Loucy (cell line): ENCODE data around the gene WNT3.

Experiments
- CTCF ChIP-seq: fragments of 200-600 bp; sonication (generic); conservative IDR thresholded peaks from 2 replicates; pipeline ENCODE4 v1.5.1; 2014; ENCODE audit warnings: mild to moderate bottlenecking, antibody characterized with exemption, low read length
- EZH2phosphoT487 ChIP-seq: fragments of 200-600 bp; IDR thresholded peaks from 2 replicates; pipeline ENCODE4 v1.6.1; 2018; ENCODE audit warnings: antibody characterized with exemption, mild to moderate bottlenecking, moderate library complexity, borderline replicate concordance

- no peak for TF ChIP-seq CTCF
- no peak for TF ChIP-seq EZH2phosphoT487
Measured at GRCh38 chr17:46851029-46851741, 32.7 kb upstream of the WNT3 start, which contains the start of gene WNT9B.
